Cortex of kidney (tissue), 1 donor: ENCODE measurements around the gene ATF6B.
"Not testable (repeated sequence)": the region's sequence is repeated elsewhere in the genome, so short reads cannot be mapped to it uniquely, and the experiment has no call there.

Source experiments
- DNase-seq: peaks from one replicate; lab custom pipeline; 2025; lab: John Stamatoyannopoulos, UW

The ATF6B gene

GRCh38 chr6:32107406-32107805 is 20.6 kb downstream of the ATF6B start:
- no peak for DNase-seq

GRCh38 chr6:32105433-32105832 is 22.6 kb downstream of the ATF6B start:
- DNase-seq = no peak

GRCh38 chr6:32102255-32102654 is 25.8 kb downstream of the ATF6B start:
- DNase-seq = no peak

GRCh38 chr6:32100251-32100650 is 27.8 kb downstream of the ATF6B start:
- DNase-seq = not testable (repeated sequence)

- DNase-seq = no peak
Observed at GRCh38 chr6:32097364-32097763, 30.7 kb downstream of the ATF6B start.

- no peak for DNase-seq
Observed at GRCh38 chr6:32096394-32097258, 31.4 kb downstream of the ATF6B start.

- no peak for DNase-seq
Observed at GRCh38 chr6:32096087-32096393, 32.0 kb downstream of the ATF6B start.

GRCh38 chr6:32095338-32096086 is 32.5 kb downstream of the ATF6B start:
- no peak for DNase-seq

GRCh38 chr6:32092760-32093497 is 35.1 kb downstream of the ATF6B start:
- DNase-seq = no peak

GRCh38 chr6:32089082-32089828 is 38.8 kb downstream of the ATF6B start:
- no peak for DNase-seq

GRCh38 chr6:32088487-32089049 is 39.5 kb downstream of the ATF6B start:
- no peak for DNase-seq

GRCh38 chr6:32087574-32088486 is 40.2 kb downstream of the ATF6B start:
- no peak for DNase-seq

GRCh38 chr6:32086661-32087573 is 41.1 kb downstream of the ATF6B start:
- no peak for DNase-seq

GRCh38 chr6:32085759-32086459 is 42.1 kb downstream of the ATF6B start:
- DNase-seq = no peak

GRCh38 chr6:32084780-32085179 is 43.3 kb downstream of the ATF6B start:
- DNase-seq = no peak

GRCh38 chr6:32083812-32084768 is 44.0 kb downstream of the ATF6B start:
- DNase-seq = no peak

GRCh38 chr6:32082935-32083334 is 45.1 kb downstream of the ATF6B start:
- DNase-seq = no peak

- DNase-seq = no peak
Observed at GRCh38 chr6:32082478-32082877, 45.6 kb downstream of the ATF6B start.
